CD4-positive, alpha-beta T cell (primary cell): ENCODE results near the gene SRGAP1. TPM values are rescaled to one million over a fixed set of nuclear protein-coding genes. Genes with fewer than 3 reads are reported as not detected.
"Not testable (repeated sequence)": the region's sequence is repeated elsewhere in the genome, so short reads cannot be mapped to it uniquely, and the experiment has no call there.

Source experiments
- ATAC-seq: fragments of 200-7000 bp; cut with Tn5 transposase; one replicate; pipeline ENCODE4 v1.10.0; 2022; ENCODE audit warnings: mild to moderate bottlenecking; ENCODE audit not compliant: poor library complexity
- CTCF ChIA-PET: fragments of 350-600 bp; sonication (Branson Sonifier 250); formaldehyde crosslinking; loops from one replicate; lab custom pipeline; 2021; ENCODE audit warnings: antibody characterized with exemption, inconsistent platforms; lab: Charles Lee
- POLR2A ChIA-PET: fragments of 350-600 bp; sonication (Branson Sonifier 250); formaldehyde crosslinking; loops from one replicate; lab custom pipeline; 2021; ENCODE audit warnings: antibody characterized with exemption, inconsistent platforms; lab: Charles Lee
- DNase-seq, 14 experiments: peaks; one replicate each; pipeline ENCODE4 v3.0.0-alpha.2; 2013 to 2020; ENCODE audit warnings: mixed read lengths in 2 of 14
- H3K27ac ChIP-seq, 2 donors: one replicate each; pipeline versions ENCODE4 v1.5.1 to v1.7.0; 2013; ENCODE audit warnings: low read length in 2 of 2, low read depth in 1 of 2, mild to moderate bottlenecking in 1 of 2
- H3K27me3 ChIP-seq, 2 experiments: 1 replicate in 1 of 2; 2 replicates in 1 of 2; pipeline versions ENCODE4 v1.6.1 to v1.7.0; 2013; ENCODE audit warnings: low read length in 2 of 2, control low read depth in 1 of 2, mild to moderate bottlenecking in 1 of 2, moderate library complexity in 1 of 2; ENCODE audit not compliant: insufficient read depth in 2 of 2, control insufficient read depth in 1 of 2
- H3K36me3 ChIP-seq: one replicate; pipeline ENCODE4 v1.6.1; 2013; ENCODE audit warnings: low read length, control low read depth; ENCODE audit not compliant: insufficient read depth
- H3K4me1 ChIP-seq: one replicate; pipeline ENCODE4 v1.6.1; 2013; ENCODE audit warnings: low read length, control low read depth; ENCODE audit not compliant: insufficient read depth
- H3K4me3 ChIP-seq: one replicate; pipeline ENCODE4 v1.5.1; 2013; ENCODE audit warnings: mild to moderate bottlenecking, low read length, moderate library complexity
- H3K9me3 ChIP-seq, 2 experiments: 1 replicate in 1 of 2; 2 replicates in 1 of 2; pipeline versions ENCODE4 v1.6.1 to v1.7.0; 2013; ENCODE audit warnings: low read length in 2 of 2, mild to moderate bottlenecking in 2 of 2, control low read depth in 1 of 2, moderate library complexity in 1 of 2; ENCODE audit not compliant: control insufficient read depth in 1 of 2, insufficient read depth in 1 of 2
- H3K27ac Mint-ChIP-seq: one replicate; pipeline ENCODE4 v1.8.0; 2020; ENCODE audit warnings: mixed read lengths
- H3K27me3 Mint-ChIP-seq: one replicate; pipeline ENCODE4 v1.8.0; 2021; ENCODE audit warnings: mixed read lengths
- H3K36me3 Mint-ChIP-seq: one replicate; pipeline ENCODE4 v1.8.0; 2021; ENCODE audit warnings: low read depth, mixed read lengths
- H3K4me1 Mint-ChIP-seq: one replicate; pipeline ENCODE4 v1.8.0; 2021; ENCODE audit warnings: low read depth, mixed read lengths
- H3K4me3 Mint-ChIP-seq: one replicate; pipeline ENCODE4 v1.8.0; 2020; ENCODE audit warnings: mild to moderate bottlenecking, mixed read lengths
- H3K9me3 Mint-ChIP-seq: one replicate; pipeline ENCODE4 v1.8.0; 2020; ENCODE audit warnings: mixed read lengths
- intact Hi-C, 2 experiments: fragments of 100-400 bp; cut with DNase I in 1 of 2; cut with micrococcal nuclease in 1 of 2; formaldehyde crosslinking; loops; one replicate each; pipeline versions ENCODE4 v1.15.1 to v1.9.0; 2023 to 2025; cut with DNase I, micrococcal nuclease
- total RNA-seq, 174 experiments: library from RNA in 2 of 174; stranded (reverse) in 2 of 174; gene quantifications; one replicate each; pipeline ENCODE4 v1.2.3 and lab custom pipeline; 2021 to 2026
- TF ChIP-seq, protein P1 (sequence below): fragments of 200-600 bp; IDR thresholded peaks from one replicate; pipeline ENCODE4 v1.8.0; 2022; ENCODE audit warnings: antibody characterized with exemption, mild to moderate bottlenecking

SRGAP1 gene
- total RNA-seq, 2 experiments from 2014 or later, result 0.03 TPM; not detected in 1

DNA sequence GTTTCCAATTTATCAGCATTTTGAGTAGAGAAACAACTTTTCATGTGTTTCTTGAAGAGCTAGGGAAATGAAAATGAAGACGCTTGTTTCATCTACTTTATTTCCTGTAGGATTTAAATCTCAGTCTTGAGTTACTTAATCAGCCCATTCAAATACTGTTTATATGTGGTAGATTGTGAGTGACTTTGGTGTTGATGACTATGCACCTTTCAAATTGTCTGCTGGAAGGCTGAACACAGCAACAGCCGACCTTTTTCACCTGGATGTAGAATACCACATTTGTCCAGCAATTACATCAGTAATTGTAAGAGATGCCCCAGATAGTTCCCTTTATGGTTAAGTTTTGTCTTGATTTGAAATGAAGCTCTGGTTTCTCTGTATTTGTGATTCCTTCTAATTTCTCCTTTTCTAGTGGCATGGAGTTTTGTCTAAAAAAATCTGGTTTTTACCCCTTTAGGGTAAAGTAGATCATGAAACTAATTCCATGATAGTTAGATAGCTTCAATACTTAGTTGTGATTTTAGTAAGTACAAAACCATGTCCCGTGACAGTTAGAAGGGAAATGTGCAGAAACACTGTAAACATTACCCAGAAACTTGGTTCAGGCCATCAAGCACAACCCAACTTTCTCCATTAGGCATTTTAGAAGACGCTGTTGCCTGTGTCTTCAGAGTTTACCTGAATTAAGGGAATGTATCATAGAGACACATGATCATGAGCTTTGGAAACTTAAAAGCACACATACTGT lies 165.0 kb downstream of the SRGAP1 start:
- Mint-ChIP-seq H3K27ac (no peak overlapping the region), H3K9me3 (no peaks in the 10 kb centered on the region), H3K4me3 (no peak overlapping the region), H3K4me1 (no peaks in the 10 kb centered on the region), H3K27me3 (no peaks in the 10 kb centered on the region), H3K36me3 (no peaks in the 10 kb centered on the region)
- no peaks in the 10 kb centered on the region for H3K4me1 ChIP-seq
- no peaks in the 10 kb centered on the region for H3K36me3 ChIP-seq
- H3K9me3 ChIP-seq, result no peaks in the 10 kb centered on the region
- DNase-seq, result no peak
- H3K27me3 ChIP-seq, result no peaks in the 10 kb centered on the region
- TF ChIP-seq, protein P1, sequence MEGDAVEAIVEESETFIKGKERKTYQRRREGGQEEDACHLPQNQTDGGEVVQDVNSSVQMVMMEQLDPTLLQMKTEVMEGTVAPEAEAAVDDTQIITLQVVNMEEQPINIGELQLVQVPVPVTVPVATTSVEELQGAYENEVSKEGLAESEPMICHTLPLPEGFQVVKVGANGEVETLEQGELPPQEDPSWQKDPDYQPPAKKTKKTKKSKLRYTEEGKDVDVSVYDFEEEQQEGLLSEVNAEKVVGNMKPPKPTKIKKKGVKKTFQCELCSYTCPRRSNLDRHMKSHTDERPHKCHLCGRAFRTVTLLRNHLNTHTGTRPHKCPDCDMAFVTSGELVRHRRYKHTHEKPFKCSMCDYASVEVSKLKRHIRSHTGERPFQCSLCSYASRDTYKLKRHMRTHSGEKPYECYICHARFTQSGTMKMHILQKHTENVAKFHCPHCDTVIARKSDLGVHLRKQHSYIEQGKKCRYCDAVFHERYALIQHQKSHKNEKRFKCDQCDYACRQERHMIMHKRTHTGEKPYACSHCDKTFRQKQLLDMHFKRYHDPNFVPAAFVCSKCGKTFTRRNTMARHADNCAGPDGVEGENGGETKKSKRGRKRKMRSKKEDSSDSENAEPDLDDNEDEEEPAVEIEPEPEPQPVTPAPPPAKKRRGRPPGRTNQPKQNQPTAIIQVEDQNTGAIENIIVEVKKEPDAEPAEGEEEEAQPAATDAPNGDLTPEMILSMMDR, result no peak
- ChIA-PET CTCF (no interaction called here), POLR2A (no interaction called here)
- intact Hi-C loops, result no loop called here
- ATAC-seq, result no peak
- H3K27ac ChIP-seq, result no peak overlapping the region
- H3K4me3 ChIP-seq, result no peak overlapping the region

DNA sequence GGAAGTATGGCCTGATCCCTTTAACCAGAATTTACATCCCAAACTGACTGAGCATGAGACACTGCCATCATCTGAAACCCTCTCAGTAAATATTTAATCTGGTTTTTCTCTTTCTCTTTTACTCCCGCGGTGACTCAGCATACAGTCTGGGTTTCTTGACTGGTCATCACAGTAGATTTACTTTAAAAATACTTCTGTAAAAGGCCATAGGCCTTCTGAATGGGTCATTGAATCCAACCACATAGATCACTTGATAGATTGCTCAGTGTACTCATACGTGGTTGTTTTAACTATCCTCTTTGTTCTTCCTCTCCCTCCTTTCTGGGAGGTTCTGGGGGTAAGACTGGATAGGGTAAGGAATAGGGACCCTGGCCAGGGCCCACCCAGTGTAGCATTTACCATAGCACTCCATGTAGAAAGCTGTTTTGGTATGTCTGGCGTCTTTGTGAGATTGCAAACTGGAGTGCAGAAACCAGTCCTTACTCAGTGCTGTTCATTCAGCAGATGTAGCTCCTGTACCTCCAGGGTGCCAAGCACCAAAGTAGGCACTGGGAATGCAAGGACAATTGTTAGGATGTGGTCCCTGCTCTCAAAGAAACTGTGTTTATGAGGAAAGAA lies 165.7 kb downstream of the SRGAP1 start:
- intact Hi-C loops, result no loop called here
- no peaks in the 10 kb centered on the region for H3K9me3 Mint-ChIP-seq
- no peaks in the 10 kb centered on the region for H3K27me3 ChIP-seq
- H3K36me3 Mint-ChIP-seq, result no peaks in the 10 kb centered on the region
- H3K4me1 ChIP-seq, result no peaks in the 10 kb centered on the region
- POLR2A ChIA-PET, result no interaction called here
- H3K9me3 ChIP-seq, result no peaks in the 10 kb centered on the region
- no peak overlapping the region for H3K4me3 Mint-ChIP-seq
- no peak for DNase-seq
- H3K4me1 Mint-ChIP-seq, result no peaks in the 10 kb centered on the region
- TF ChIP-seq, protein P1, result no peak
- H3K27ac Mint-ChIP-seq, result no peak overlapping the region
- no peak overlapping the region for H3K27ac ChIP-seq
- H3K36me3 ChIP-seq, result no peaks in the 10 kb centered on the region
- CTCF ChIA-PET, result no interaction called here
- no peaks in the 10 kb centered on the region for H3K27me3 Mint-ChIP-seq
- ATAC-seq, result no peak
- H3K4me3 ChIP-seq, result no peak overlapping the region

DNA sequence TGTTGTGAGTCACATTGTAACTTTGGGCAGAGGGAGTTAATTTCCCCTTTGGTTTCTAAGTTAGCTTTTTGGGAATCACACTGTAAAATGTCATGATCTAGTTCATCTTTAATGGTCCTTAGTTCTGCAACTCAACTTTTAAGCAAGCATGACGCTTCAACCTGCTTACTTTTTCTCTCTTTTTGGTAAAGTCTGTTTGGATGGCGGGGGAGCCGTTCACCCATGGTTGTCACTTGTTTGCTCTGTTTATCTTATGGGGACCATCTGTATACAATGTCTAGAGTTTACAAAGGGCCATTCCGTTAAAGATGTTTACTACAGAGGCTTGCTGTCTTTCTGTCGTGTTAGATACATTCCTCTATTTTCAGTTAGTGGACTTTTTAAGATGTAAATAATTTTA lies 172.0 kb downstream of the SRGAP1 start:
- POLR2A ChIA-PET, result no interaction called here
- Mint-ChIP-seq H3K27me3 (no peaks in the 10 kb centered on the region), H3K4me1 (no peaks in the 10 kb centered on the region), H3K36me3 (no peaks in the 10 kb centered on the region), H3K4me3 (no peak overlapping the region), H3K27ac (no peak overlapping the region), H3K9me3 (no peaks in the 10 kb centered on the region)
- no peak overlapping the region for H3K4me3 ChIP-seq
- ATAC-seq, result no peak
- no peak overlapping the region for H3K27ac ChIP-seq
- CTCF ChIA-PET, result no interaction called here
- TF ChIP-seq, protein P1, result no peak
- no peaks in the 10 kb centered on the region for H3K4me1 ChIP-seq
- intact Hi-C loops, result no loop called here
- peaks cover 0 to 4% of the 10 kb centered on the region in 2 experiments for H3K27me3 ChIP-seq
- DNase-seq, result no peak
- no peaks in the 10 kb centered on the region for H3K36me3 ChIP-seq
- H3K9me3 ChIP-seq, result no peaks in the 10 kb centered on the region

DNA sequence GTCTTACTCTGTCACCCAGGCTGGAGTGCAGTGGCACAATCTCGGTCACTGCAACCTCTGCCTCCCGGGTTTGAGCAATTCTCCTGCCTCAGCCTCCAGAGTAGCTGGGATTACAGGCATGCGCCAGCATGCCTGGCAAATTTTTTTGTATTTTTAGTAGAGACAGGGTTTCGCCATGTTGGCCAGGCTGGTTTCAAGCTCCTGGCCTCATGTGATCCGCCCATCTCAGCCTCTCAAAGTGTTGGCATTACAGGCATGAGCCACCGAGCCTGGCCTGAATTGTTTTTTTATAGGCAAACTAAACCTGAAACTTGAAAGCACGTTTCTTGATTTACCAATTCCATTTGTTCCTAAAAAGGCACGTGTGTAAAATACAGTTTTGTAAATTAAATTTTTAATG lies 173.6 kb downstream of the SRGAP1 start:
- POLR2A ChIA-PET, intact Hi-C loops, H3K4me1 ChIP-seq, H3K27ac ChIP-seq, H3K9me3 Mint-ChIP-seq, H3K27me3 ChIP-seq, H3K36me3 Mint-ChIP-seq, H3K4me3 ChIP-seq, H3K27me3 Mint-ChIP-seq, H3K36me3 ChIP-seq, ATAC-seq, H3K27ac Mint-ChIP-seq, H3K4me1 Mint-ChIP-seq, DNase-seq, CTCF ChIA-PET, H3K9me3 ChIP-seq, H3K4me3 Mint-ChIP-seq: not testable (repeated sequence)
